Ovary (tissue), 9 donors: ENCODE data around the gene OCEL1. TPM values are rescaled to one million over a fixed set of nuclear protein-coding genes. Genes with fewer than 3 reads are reported as not detected.

ENCODE experiments used
- DNase-seq, 5 donors: peaks; one replicate each; pipeline ENCODE4 v3.0.0-alpha.2; 2019 to 2020
- H3K27ac ChIP-seq, 2 donors: fragments of 200-600 bp; one replicate each; pipeline versions ENCODE4 v1.5.1 to v1.8.0; 2019 to 2022
- H3K27me3 ChIP-seq: fragments of 200-600 bp; one replicate; pipeline ENCODE4 v1.8.0; 2022
- H3K36me3 ChIP-seq: fragments of 200-600 bp; sonication (generic); one replicate; pipeline ENCODE4 v1.5.1; 2019
- H3K4me1 ChIP-seq: one replicate; pipeline ENCODE4 v1.8.1; 2013; ENCODE audit warnings: mild to moderate bottlenecking, moderate library complexity; ENCODE audit not compliant: insufficient read depth
- H3K4me3 ChIP-seq: fragments of 200-600 bp; sonication (generic); one replicate; pipeline ENCODE4 v1.5.1; 2017
- H3K9me3 ChIP-seq, 2 donors: fragments of 200-600 bp in 1 of 2; sonication (generic) in 1 of 2; one replicate each; pipeline versions ENCODE4 v1.5.1 to v1.8.1; 2013 to 2019; ENCODE audit warnings: mild to moderate bottlenecking in 1 of 2, moderate library complexity in 1 of 2
- CTCF ChIP-seq, 3 donors: fragments of 450-650 bp in 2 of 3; fragments of 200-600 bp in 1 of 3; IDR thresholded peaks; one replicate each; pipeline versions ENCODE4 v1.5.1 to v1.8.0; 2016 to 2022; ENCODE audit warnings: antibody characterized with exemption in 3 of 3, mild to moderate bottlenecking in 1 of 3
- EP300 ChIP-seq: sonication (generic); formaldehyde crosslinking; IDR thresholded peaks from one replicate; pipeline ENCODE4 v1.6.1; 2017; ENCODE audit warnings: antibody characterized with exemption
- POLR2A ChIP-seq: fragments of 450-650 bp; IDR thresholded peaks from one replicate; pipeline ENCODE4 v1.6.1; 2017; ENCODE audit warnings: antibody characterized with exemption, mild to moderate bottlenecking, moderate library complexity
- WGBS, 3 donors: extraction: QIAGEN DNeasy Blood & Tissue Kit in 1 of 3; methylation state at CpG; one replicate each; pipeline versions ENCODE4 v1.1.5 to v1.1.7; 2013 to 2017; 5-methylcytosine and 5-hydroxymethylcytosine counted together
- intact Hi-C, 4 donors: fragments of 100-400 bp; cut with DNase I; formaldehyde crosslinking; loops; one replicate each; pipeline versions ENCODE4 v1.11.0 to v1.15.1; 2022 to 2023
- polyA plus RNA-seq, 2 donors: library from polyadenylated mRNA; stranded (reverse); fragments of 200-250 nt in 1 of 2; fragments of 350-450 nt in 1 of 2; fragmentation: Illumina TruSeq in 1 of 2; extraction: RNeasy Lipid Tissue Mini Kit (QIAGEN cat#74804) in 1 of 2; gene quantifications; one replicate each; pipeline ENCODE4 v1.2.3, GENCODE V29; 2013 to 2014
- total RNA-seq, 7 donors: library from RNA; depleted of rRNA in 2 of 7; stranded (reverse); fragments of >200 nt in 2 of 7; fragmentation: NEBNext Ultra II Directional in 3 of 7; extraction: Animal tissue kit (Norgen Biotek cat#: 25700) in 3 of 7; gene quantifications; one replicate each; pipeline versions ENCODE4 v1.1.0 to v1.2.4, GENCODE V29; 2016 to 2023
- donor health status: DM: no; HTN: no; CAD: no; lungs with moderate emphysema.
- donor health status: DM: no; HTN: no; CAD: no.
- donor health status: Bipolar disorder and iron deficiency.
- donor health status: DM: yes; HTN: yes; CAD: no.
- donor health status: DM: no; HTN: no; CAD: no.
- donor health status: DM: yes; HTN: yes; CAD: no.

Gene OCEL1
- total and polyA plus RNA-seq, 9 donors = 6.4 to 39.8 (median 18.6) TPM

- 72 to 76% (median 75%) methylated on average over 23 of the region's 23 CpGs for WGBS, 3 donors
- H3K27me3 ChIP-seq = no peaks in the 10 kb centered on the region
- H3K36me3 ChIP-seq = no peaks in the 10 kb centered on the region
- no peaks in the 10 kb centered on the region for H3K9me3 ChIP-seq
- TF ChIP-seq EP300 (no peak), POLR2A (no peak), CTCF (IDR thresholded peaks at IDR 0.05) (no peak)
- intact Hi-C loops = no loop called here
- no peak for DNase-seq
- peaks cover 4% of the 10 kb centered on the region for H3K4me1 ChIP-seq
- no peak overlapping the region for H3K27ac ChIP-seq
- H3K4me3 ChIP-seq = no peak overlapping the region
Measured at GRCh38 chr19:17263712-17264640, 38.0 kb downstream of the OCEL1 start.

- WGBS, 3 donors = 26 to 32% (median 26%) methylated on average over 5 of the region's 5 CpGs
- intact Hi-C loops = no loop called here
Measured at GRCh38 chr19:17264641-17264979, 38.6 kb downstream of the OCEL1 start, which contains the start of gene USHBP1. Gene USHBP1, minus strand, starts transcription at chr19:17264745. Its CDS starts 446 bp downstream, at chr19:17264299.

GRCh38 chr19:17266026-17266425 lies 40.0 kb downstream of the OCEL1 start:
- 89 to 93% (median 91%) methylated on average over 7 of the region's 7 CpGs for WGBS, 3 donors
- H3K9me3 ChIP-seq = no peaks in the 10 kb centered on the region
- peaks cover 4% of the 10 kb centered on the region for H3K4me1 ChIP-seq
- H3K4me3 ChIP-seq = no peak overlapping the region
- no peaks in the 10 kb centered on the region for H3K36me3 ChIP-seq
- no peaks in the 10 kb centered on the region for H3K27me3 ChIP-seq
- intact Hi-C loops = loop anchor here in 1 of 4 donors (5.0 kb wide), 1 partner anchor 54 kb away; no protein-coding TSS in a partner anchor
- no peak overlapping the region for H3K27ac ChIP-seq
- no peak for TF ChIP-seq CTCF (IDR thresholded peaks at IDR 0.05)
- TF ChIP-seq POLR2A = no peak
- no peak for TF ChIP-seq EP300
- no peak for DNase-seq

More at GRCh38 chr19:17264641-17264979, 38.6 kb downstream of the OCEL1 start, which contains the start of gene USHBP1:
- Histone ChIP-seq H3K4me1 (peaks cover 4% of the 10 kb centered on the region), H3K36me3 (no peaks in the 10 kb centered on the region), H3K9me3 (no peaks in the 10 kb centered on the region), H3K27me3 (no peaks in the 10 kb centered on the region), H3K27ac (no peak within 1 kb of the TSS), H3K4me3 (no peak within 1 kb of the TSS)
- TF ChIP-seq EP300 (no peak), POLR2A (no peak), CTCF (IDR thresholded peaks at IDR 0.05) (no peak)
- DNase-seq = no peak

- intact Hi-C loops = loop anchor here in 1 of 4 donors (5.0 kb wide), 1 partner anchor 54 kb away; no protein-coding TSS in a partner anchor
- TF ChIP-seq POLR2A = no peak
- TF ChIP-seq CTCF (IDR thresholded peaks at IDR 0.05) = no peak
- no peak for TF ChIP-seq EP300
- Histone ChIP-seq H3K27ac (no peak overlapping the region), H3K4me3 (no peak overlapping the region), H3K27me3 (no peaks in the 10 kb centered on the region), H3K9me3 (no peaks in the 10 kb centered on the region), H3K36me3 (no peaks in the 10 kb centered on the region), H3K4me1 (peaks cover 4% of the 10 kb centered on the region)
- DNase-seq = no peak
- WGBS, 3 donors = 72 to 74% (median 73%) methylated on average over 12 of the region's 12 CpGs
Measured at GRCh38 chr19:17266589-17266974, 40.6 kb downstream of the OCEL1 start.
